ENCODE data around the gene FAM131C.

DNA sequence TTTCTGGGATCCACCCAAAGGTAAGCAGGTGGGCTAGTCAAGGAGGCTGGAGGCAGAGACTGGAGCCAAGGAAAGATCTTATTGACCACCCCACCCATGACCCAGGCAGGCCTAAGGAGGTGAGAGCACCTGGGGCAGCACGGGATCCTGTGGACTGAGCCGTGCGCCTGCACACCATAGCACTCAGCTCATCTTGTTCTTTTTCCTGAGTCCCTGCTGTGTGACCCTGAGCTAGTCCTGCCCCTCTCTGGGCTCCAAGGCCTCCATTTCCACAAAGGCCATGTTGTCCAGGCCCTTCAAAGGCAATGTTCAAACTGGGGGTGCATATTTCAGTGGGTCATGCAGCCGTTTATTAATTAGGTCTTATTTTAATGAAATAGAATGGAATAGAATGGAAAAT lies 7.2 kb downstream of the FAM131C start:
- no peak for TF ChIP-seq POLR2A (IDR thresholded peaks at IDR 0.05)
- TF ChIP-seq, protein P1, sequence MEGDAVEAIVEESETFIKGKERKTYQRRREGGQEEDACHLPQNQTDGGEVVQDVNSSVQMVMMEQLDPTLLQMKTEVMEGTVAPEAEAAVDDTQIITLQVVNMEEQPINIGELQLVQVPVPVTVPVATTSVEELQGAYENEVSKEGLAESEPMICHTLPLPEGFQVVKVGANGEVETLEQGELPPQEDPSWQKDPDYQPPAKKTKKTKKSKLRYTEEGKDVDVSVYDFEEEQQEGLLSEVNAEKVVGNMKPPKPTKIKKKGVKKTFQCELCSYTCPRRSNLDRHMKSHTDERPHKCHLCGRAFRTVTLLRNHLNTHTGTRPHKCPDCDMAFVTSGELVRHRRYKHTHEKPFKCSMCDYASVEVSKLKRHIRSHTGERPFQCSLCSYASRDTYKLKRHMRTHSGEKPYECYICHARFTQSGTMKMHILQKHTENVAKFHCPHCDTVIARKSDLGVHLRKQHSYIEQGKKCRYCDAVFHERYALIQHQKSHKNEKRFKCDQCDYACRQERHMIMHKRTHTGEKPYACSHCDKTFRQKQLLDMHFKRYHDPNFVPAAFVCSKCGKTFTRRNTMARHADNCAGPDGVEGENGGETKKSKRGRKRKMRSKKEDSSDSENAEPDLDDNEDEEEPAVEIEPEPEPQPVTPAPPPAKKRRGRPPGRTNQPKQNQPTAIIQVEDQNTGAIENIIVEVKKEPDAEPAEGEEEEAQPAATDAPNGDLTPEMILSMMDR (IDR thresholded peaks at IDR 0.05) = no peak
